ENCODE data around the gene FAM9A. TPM values are rescaled to one million over a fixed set of nuclear protein-coding genes. Genes with fewer than 3 reads are reported as not detected.
"Not testable (repeated sequence)": the region's sequence is repeated elsewhere in the genome, so short reads cannot be mapped to it uniquely, and the experiment has no call there.

Gene FAM9A
- total RNA-seq, 4 donors from 2014 or later: not detected

GRCh38 chrX:8782595-8782994, 18.6 kb downstream of the FAM9A start:
- Histone ChIP-seq H3K4me3 (no peak overlapping the region), H3K27ac (no peak overlapping the region), H3K27me3 (no peaks in the 10 kb centered on the region), H3K36me3 (no peaks in the 10 kb centered on the region), H3K4me1 (no peaks in the 10 kb centered on the region), H3K9me3 (no peaks in the 10 kb centered on the region)
- TF ChIP-seq POLR2A (IDR thresholded peaks at IDR 0.05) (no peak), CTCF (IDR thresholded peaks at IDR 0.05) (no peak)
- no peak for DNase-seq

DNA sequence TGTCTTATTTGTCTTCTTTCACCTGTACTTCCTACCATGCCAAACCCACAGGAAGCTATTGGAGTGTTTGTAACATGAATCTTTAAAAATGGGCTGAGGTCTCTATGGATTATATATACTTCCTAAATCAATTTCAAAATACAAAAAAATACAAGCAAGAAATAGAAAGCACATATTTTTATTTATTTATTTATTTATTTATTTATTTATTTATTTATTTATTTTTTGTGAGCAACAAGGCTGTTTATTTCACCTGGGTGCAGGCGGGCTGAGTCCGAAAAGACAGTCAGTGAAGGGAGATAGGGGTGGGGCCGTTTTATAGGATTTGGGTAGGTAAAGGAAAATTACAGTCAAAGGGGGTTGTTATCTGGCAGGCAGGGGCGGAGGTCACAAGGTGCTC, 19.3 kb downstream of the FAM9A start:
- H3K9me3 ChIP-seq, DNase-seq, H3K27me3 ChIP-seq, H3K4me3 ChIP-seq, H3K27ac ChIP-seq, H3K4me1 ChIP-seq, H3K36me3 ChIP-seq: not testable (repeated sequence)

DNA sequence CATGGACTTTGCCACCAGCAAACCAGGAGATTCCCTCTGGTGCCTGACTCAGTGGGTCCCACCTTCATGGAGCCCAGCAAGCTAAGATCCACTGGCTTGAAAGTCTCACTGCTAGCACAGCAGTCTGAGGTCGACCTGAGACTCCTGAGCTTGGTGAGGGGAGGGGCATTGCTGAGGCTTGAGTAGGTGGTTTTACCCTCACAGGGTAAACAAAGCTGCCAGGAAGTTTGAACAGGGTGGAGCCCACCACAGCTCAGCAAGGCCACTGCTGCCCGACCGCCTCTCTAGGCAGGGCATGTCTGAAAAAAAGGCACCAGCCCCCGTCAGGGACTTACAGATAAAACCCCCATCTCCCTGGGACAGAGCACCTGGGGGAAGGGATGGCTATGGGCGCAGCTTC, 28.1 kb downstream of the FAM9A start:
- no peaks in the 10 kb centered on the region for H3K4me1 ChIP-seq
- H3K27me3 ChIP-seq: no peaks in the 10 kb centered on the region
- H3K4me3 ChIP-seq: no peak overlapping the region
- H3K36me3 ChIP-seq: no peaks in the 10 kb centered on the region
- H3K9me3 ChIP-seq: no peaks in the 10 kb centered on the region
- TF ChIP-seq CTCF (IDR thresholded peaks at IDR 0.05) (no peak), POLR2A (IDR thresholded peaks at IDR 0.05) (no peak)
- no peak overlapping the region for H3K27ac ChIP-seq
- DNase-seq: no peak

DNA sequence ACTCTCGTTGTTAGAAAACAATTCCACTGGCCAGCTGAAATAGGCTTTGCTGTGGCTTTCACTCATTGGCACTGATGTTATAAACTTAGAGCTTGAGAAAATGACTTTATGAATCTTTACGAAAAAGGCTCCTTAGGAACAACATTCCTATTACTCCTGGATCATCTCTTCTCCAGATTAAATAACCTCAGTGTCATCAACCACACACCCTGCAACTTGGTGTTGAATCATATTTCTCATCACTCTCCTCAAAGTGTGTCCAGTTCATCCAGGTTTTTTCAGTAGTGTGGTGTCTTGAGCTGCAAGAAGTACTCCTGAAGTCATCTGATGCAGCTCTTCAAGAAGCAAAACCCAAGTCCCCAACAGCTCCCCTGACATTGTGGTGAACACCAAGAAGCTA, 41.2 kb downstream of the FAM9A start:
- Histone ChIP-seq H3K9me3 (no peaks in the 10 kb centered on the region), H3K4me1 (no peaks in the 10 kb centered on the region), H3K27me3 (no peaks in the 10 kb centered on the region), H3K36me3 (no peaks in the 10 kb centered on the region), H3K27ac (no peak overlapping the region), H3K4me3 (no peak overlapping the region)
- no peak for DNase-seq
- TF ChIP-seq CTCF (IDR thresholded peaks at IDR 0.05) (no peak), POLR2A (IDR thresholded peaks at IDR 0.05) (no peak)

DNA sequence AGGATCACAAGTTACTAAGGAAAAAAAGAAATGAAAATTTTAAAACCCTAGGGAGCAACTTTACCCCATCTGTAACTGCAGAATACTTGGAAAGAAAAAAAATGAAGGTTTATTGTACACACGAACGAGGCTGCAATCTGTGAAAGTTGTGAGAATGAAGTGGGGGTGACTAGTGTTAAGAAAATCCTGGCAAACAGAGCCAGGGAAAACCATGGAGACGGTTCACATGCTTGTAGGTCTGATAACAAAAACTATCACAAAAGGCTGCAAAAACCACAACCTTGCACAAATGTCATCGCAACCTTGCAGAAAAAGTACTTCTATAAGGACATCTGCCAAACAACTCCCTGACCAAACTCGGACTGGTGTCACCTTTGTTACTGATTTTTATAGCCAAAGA, 42.5 kb downstream of the FAM9A start:
- H3K9me3 ChIP-seq, H3K27ac ChIP-seq, H3K4me1 ChIP-seq, H3K27me3 ChIP-seq, H3K36me3 ChIP-seq, H3K4me3 ChIP-seq, DNase-seq: not testable (repeated sequence)

DNA sequence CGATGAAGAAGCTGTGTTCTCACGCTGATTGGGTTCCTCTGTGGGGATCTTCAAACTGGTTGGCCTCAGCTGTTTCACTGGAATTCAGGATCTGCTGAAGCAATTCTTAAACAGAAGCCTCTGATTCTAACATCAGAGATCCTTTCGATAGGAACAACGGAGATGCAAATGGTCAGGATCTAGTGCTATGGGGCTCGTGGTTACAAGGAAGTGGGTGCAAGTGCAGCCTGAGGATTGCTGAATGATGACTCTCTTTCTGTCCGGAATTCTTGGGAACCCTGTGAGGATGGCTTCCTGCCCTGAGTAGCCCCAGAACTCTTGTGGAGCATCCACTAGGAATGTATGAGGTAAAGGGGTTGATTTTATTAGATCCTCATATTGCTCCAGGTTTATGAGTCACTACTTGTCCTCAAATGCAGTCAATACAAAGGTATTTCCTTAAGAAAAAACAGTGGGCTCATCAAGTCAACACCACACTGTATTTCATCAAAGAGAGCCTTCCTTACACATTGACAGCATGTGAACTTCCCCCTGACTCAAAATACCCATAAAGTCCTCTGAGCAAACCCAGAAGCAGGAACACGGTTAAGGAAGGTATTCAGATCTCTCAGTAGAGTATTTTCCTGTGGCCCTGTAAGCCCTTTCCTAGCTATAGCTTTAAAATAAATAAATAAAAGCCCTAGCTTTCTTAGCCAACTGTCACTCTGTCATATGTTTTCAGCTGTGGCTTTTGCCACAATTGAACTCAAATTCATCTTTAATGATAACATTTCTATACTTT, 43.4 kb downstream of the FAM9A start:
- DNase-seq, H3K27ac ChIP-seq, H3K9me3 ChIP-seq, H3K36me3 ChIP-seq, H3K4me1 ChIP-seq, H3K4me3 ChIP-seq, H3K27me3 ChIP-seq: not testable (repeated sequence)

GRCh38 chrX:8755813-8756212, 45.4 kb downstream of the FAM9A start:
- no peak for TF ChIP-seq POLR2A (IDR thresholded peaks at IDR 0.05)
- TF ChIP-seq CTCF (IDR thresholded peaks at IDR 0.05): no peak

More at GRCh38 chrX:8755813-8756212, 45.4 kb downstream of the FAM9A start:
- Histone ChIP-seq H3K36me3 (no peaks in the 10 kb centered on the region), H3K27ac (no peak overlapping the region), H3K4me1 (no peaks in the 10 kb centered on the region), H3K9me3 (no peaks in the 10 kb centered on the region), H3K27me3 (no peaks in the 10 kb centered on the region), H3K4me3 (no peak overlapping the region)
- DNase-seq: no peak

Data from Peyer's patch (tissue), 4 donors.